NK-92 treated with Interleukin-12 subunit alpha and Interleukin-12 subunit beta, amount 100 ng/mL, for 24 hours (cell line): Measurements from ENCODE around the gene FAM83D.

ENCODE experiments used
- DNase-seq: peaks from one replicate; lab custom pipeline; 2025; lab: John Stamatoyannopoulos, UW

The FAM83D gene

GRCh38 chr20:38926142-38926933 is at the start of gene FAM83D:
TSS of gene FAM83D (plus strand) at chr20:38926417. CDS start at chr20:38926443, 26 bp downstream.
- peak; percentile 79 for DNase-seq

- no peak for DNase-seq
These were observed 48.7 kb upstream of the FAM83D start for GRCh38 chr20:38877483-38877882.

- DNase-seq: no peak
These were observed 47.4 kb upstream of the FAM83D start for GRCh38 chr20:38878866-38879265.

- no peak for DNase-seq
These were observed 45.1 kb upstream of the FAM83D start for GRCh38 chr20:38880952-38881735.

- no peak for DNase-seq
These were observed 44.3 kb upstream of the FAM83D start for GRCh38 chr20:38881806-38882440.

- no peak for DNase-seq
These were observed 43.6 kb upstream of the FAM83D start for GRCh38 chr20:38882600-38882999.

GRCh38 chr20:38883081-38883980 is 42.9 kb upstream of the FAM83D start:
- no peak for DNase-seq

GRCh38 chr20:38883981-38884733 is 42.1 kb upstream of the FAM83D start:
- no peak for DNase-seq

- DNase-seq: no peak
These were observed 40.9 kb upstream of the FAM83D start for GRCh38 chr20:38885357-38885756.

- DNase-seq: no peak
These were observed 38.0 kb upstream of the FAM83D start for GRCh38 chr20:38888059-38888831.

- DNase-seq: no peak
These were observed 37.2 kb upstream of the FAM83D start for GRCh38 chr20:38889050-38889449.

- no peak for DNase-seq
These were observed 36.3 kb upstream of the FAM83D start for GRCh38 chr20:38889792-38890496.

- DNase-seq: no peak
These were observed 35.8 kb upstream of the FAM83D start for GRCh38 chr20:38890497-38890818.

- no peak for DNase-seq
These were observed 33.9 kb upstream of the FAM83D start for GRCh38 chr20:38892091-38892981.

GRCh38 chr20:38893056-38893564 is 33.1 kb upstream of the FAM83D start:
- DNase-seq: no peak

- DNase-seq: peak; percentile 58
These were observed 32.6 kb upstream of the FAM83D start for GRCh38 chr20:38893565-38894090.

GRCh38 chr20:38894091-38894847 is 31.9 kb upstream of the FAM83D start:
- DNase-seq: no peak
